Ishikawa (cell line): ENCODE data around the gene THRAP3.

Experiments used
- CEBPB ChIP-seq: IDR thresholded peaks from 2 replicates; pipeline ENCODE4 v1.6.1; 2012
- RAD21 ChIP-seq: IDR thresholded peaks from 2 replicates; pipeline ENCODE4 v1.6.1; 2012; ENCODE audit warnings: low read depth
- TAF1 ChIP-seq: IDR thresholded peaks from 2 replicates; pipeline ENCODE4 v1.6.1; 2012; ENCODE audit warnings: low read depth, mild to moderate bottlenecking
- ZBTB7A ChIP-seq: IDR thresholded peaks from 2 replicates; pipeline ENCODE4 v1.6.1; 2012; ENCODE audit warnings: low read depth

DNA sequence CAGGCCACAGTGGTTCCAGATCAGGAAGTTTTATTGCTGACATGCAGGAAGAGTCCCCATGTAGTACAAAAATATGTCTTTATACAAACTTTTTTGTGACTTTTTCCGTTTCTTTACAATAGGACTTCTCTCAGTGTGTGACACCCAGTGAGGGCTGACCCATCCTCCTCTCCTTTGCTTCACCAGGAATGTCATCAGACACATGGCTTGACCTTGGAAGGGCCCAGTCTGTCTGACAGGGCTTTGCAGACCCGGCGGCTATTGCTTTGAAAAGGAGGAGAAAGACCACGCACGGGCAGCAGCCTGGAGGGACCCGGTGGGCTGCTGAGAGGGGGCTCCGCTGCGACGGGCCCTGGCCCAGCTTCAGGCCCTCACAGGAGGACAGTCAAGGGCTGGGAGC lies 115.4 kb downstream of the THRAP3 start:
- TF ChIP-seq TAF1 (no peak), CEBPB (no peak), RAD21 (no peak), ZBTB7A (no peak)
